CD4-positive, alpha-beta T cell treated with Interleukin-21 for 1 hour (primary cell): ENCODE measurements around the gene PRR20C.
"Not testable (repeated sequence)": the region's sequence is repeated elsewhere in the genome, so short reads cannot be mapped to it uniquely, and the experiment has no call there.

ENCODE experiments used
- DNase-seq: peaks from one replicate; pipeline ENCODE4 v3.0.0-alpha.2; 2020

The PRR20C gene

GRCh38 chr13:57153761-57154160 lies at the start of gene PRR20C:
TSS of gene PRR20C (plus strand) at chr13:57154061. CDS start at chr13:57154448, 387 bp downstream.
- not testable (repeated sequence) for DNase-seq

- no peak for DNase-seq
Observed at GRCh38 chr13:57114945-57115344, 38.9 kb upstream of the PRR20C start.

- DNase-seq: no peak
Observed at GRCh38 chr13:57123681-57124080, 30.2 kb upstream of the PRR20C start.

DNA sequence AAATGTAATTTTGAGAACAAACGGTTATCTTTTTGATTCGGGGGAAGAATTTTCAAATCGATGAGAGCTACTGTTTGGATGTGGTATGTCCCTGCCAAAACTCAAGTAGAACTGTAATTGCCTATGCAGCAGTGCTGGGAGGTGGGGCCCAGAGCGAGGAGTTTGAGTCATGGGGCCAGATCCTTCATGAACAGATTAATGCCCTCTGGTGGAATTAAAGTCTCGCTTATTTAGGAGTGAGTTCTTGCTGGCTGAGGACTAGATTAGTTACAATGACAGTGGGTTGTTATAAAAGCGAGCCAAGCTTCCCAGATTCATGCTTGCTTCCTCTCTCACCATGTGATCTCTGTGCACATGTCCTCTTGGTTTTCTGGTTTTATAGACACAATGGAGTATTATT lies 25.0 kb upstream of the PRR20C start:
- DNase-seq: no peak

DNA sequence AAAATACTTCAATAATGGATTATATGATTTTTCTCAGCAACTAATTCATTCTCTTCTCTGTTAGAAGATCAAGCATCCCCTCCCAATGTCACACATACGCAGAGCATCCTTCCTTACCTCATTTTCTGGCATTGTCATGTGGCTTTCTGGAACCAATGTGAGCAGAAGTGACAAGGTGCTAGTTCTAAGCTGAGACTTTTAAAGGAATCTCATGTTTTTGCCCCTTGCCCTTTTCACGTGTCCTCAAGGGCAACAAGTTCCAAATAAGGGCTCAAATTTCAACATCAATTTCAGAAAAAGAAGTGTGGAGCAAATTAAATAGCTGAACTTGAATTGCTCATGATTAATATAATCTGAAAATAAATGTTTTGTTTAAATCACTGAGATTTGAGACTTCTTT lies 17.8 kb upstream of the PRR20C start:
- DNase-seq: no peak

- no peak for DNase-seq
Observed at GRCh38 chr13:57137585-57137984, 16.3 kb upstream of the PRR20C start.

DNA sequence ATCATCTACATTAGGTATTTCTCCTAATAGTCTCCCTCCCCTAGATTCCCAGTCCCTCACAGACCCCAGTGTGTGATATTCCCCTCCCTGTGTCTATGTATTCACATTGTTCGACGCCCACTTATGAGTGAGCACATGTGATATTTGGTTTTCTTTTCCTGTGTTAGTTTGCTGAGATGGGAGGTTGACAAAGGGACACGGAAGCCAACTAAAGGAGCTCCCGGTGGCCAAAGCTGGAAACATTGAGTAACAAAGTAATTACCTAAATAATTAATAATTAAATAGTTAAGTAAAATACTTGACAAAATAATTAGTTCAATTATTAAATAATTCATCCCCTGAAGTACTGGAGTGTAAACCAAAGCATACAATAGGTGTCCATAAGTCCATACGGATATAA lies 14.9 kb upstream of the PRR20C start:
- no peak for DNase-seq

GRCh38 chr13:57139781-57140180 lies 14.1 kb upstream of the PRR20C start:
- not testable (repeated sequence) for DNase-seq

DNA sequence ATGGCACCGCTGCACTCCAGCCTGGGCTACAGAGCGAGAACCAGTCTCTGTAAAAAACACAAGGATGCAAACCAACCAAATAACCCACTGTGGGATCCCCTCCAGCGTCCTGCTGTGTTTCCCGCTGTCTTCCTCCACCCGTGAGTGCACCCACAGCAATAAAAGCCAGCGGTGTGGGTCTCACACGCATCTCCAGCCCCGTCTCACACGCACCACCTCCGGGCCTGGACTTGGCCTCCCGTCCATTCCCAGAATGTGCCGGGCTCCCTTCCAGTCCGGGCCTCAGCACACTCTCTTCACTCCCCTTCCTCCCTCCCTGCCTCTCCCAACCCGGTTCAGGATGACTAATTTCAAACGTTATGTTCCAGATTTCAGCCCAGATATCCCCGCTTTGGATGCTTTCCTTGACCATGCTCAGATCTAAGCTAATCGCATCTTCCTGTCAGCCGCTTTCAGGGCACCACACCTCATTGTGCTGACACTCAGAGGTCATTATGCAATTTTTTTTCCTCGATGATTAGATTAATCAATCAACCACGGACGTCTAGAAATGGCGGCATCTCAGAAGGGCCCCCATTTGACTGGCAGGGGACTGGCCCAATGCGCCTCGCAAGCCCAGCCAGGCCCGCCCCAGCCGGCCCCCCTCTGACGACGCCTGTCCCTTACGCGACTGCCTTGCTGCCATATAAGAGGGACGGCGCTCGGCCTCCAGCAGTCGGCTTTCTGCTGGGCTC lies 13.5 kb upstream of the PRR20C start, which contains the start of gene PRR20A:
PRR20A (plus strand) TSS at position 684 of the 734 bp plus-strand sequence. CDS start 387 bp downstream, outside the sequence.
- not testable (repeated sequence) for DNase-seq

DNA sequence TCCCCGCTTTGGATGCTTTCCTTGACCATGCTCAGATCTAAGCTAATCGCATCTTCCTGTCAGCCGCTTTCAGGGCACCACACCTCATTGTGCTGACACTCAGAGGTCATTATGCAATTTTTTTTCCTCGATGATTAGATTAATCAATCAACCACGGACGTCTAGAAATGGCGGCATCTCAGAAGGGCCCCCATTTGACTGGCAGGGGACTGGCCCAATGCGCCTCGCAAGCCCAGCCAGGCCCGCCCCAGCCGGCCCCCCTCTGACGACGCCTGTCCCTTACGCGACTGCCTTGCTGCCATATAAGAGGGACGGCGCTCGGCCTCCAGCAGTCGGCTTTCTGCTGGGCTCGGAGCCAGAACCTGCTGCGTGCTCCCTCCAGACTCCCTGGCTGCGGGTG lies 6.7 kb upstream of the PRR20C start, which contains the start of gene PRR20B:
PRR20B (plus strand) TSS at position 301 of the 400 bp plus-strand sequence. CDS start 387 bp downstream, outside the sequence.
- DNase-seq: not testable (repeated sequence)

DNA sequence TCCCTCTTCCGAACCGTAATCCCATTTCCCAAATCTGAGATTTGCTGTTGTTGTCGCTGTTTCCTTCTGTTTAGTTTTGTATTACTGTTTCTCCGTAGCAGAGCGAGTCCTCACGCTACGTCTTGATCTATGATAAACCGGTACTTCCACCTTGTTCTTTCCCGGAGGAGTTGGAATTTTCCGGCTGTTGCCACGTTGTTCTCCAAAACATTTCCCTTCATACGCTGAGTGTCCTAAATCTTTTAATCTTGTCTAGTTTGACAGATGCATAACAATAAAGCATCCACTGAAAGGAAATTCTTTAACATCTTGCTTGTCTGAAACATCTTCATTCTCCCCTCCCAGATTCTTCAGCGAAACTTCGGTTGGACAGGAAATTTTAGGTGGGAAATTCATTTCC lies 5.8 kb upstream of the PRR20C start:
- DNase-seq: peak; percentile 1

DNA sequence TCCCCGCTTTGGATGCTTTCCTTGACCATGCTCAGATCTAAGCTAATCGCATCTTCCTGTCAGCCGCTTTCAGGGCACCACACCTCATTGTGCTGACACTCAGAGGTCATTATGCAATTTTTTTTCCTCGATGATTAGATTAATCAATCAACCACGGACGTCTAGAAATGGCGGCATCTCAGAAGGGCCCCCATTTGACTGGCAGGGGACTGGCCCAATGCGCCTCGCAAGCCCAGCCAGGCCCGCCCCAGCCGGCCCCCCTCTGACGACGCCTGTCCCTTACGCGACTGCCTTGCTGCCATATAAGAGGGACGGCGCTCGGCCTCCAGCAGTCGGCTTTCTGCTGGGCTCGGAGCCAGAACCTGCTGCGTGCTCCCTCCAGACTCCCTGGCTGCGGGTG lies 6.5 kb downstream of the PRR20C start, which contains the start of gene PRR20D:
PRR20D (plus strand) TSS at position 301 of the 400 bp plus-strand sequence. CDS start 387 bp downstream, outside the sequence.
- not testable (repeated sequence) for DNase-seq

- DNase-seq: not testable (repeated sequence)
Observed at GRCh38 chr13:57166897-57167296, 13.0 kb downstream of the PRR20C start, which contains the start of gene PRR20E. TSS of gene PRR20E (plus strand) at chr13:57167197. CDS start at chr13:57167584, 387 bp downstream.

DNA sequence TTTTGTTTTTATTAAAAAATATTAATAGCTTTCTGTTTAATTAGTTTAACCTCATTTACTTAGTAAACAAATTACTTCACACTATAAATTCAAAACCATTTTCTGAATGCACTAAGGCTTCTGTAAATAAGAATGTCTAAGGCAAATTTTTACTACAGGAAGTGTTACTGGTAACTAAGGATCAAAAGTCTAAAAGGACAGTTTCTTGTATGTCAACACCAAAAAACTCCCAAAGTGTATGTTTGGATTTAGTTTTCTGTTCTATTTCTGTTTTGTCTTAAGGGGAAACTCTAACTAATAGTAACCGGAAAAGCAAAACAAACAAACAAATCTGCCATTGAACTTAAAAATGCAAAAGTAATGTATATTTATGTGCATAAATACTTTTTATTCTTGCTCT lies 37.8 kb downstream of the PRR20C start:
- DNase-seq: no peak
